ENCODE data around the gene RNF38.
"Not testable (repeated sequence)": the region's sequence is repeated elsewhere in the genome, so short reads cannot be mapped to it uniquely, and the experiment has no call there.

The RNF38 gene

DNA sequence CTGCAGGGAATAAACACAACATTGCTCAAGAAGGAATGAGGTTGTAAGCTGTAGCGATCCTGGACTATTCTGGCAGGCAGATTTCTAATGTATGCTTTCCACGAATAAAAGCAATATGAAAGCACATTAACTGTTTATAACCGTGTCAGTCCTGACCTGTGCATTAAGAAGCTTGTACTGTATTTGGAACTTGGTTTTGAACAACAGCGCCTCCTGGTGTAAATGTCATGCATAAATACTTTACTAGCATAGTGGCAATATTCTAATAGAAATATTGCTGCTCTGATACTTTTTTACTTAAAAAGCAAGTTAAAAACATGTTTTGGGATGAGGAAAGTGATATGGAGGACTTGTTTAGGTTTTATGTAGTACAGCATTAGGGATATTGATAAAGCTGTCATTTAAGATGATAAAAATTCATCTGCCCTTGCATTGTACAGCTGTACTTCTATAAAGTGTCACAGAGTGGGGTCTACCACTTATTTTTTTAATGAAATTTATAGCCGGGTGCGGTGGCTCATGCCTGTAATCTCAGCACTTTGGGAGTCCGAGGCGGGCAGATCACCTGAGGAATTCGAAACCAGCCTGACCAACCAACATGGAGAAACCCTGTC, 71.2 kb downstream of the RNF38 start:
- peak; percentile 67 for DNase-seq

DNA sequence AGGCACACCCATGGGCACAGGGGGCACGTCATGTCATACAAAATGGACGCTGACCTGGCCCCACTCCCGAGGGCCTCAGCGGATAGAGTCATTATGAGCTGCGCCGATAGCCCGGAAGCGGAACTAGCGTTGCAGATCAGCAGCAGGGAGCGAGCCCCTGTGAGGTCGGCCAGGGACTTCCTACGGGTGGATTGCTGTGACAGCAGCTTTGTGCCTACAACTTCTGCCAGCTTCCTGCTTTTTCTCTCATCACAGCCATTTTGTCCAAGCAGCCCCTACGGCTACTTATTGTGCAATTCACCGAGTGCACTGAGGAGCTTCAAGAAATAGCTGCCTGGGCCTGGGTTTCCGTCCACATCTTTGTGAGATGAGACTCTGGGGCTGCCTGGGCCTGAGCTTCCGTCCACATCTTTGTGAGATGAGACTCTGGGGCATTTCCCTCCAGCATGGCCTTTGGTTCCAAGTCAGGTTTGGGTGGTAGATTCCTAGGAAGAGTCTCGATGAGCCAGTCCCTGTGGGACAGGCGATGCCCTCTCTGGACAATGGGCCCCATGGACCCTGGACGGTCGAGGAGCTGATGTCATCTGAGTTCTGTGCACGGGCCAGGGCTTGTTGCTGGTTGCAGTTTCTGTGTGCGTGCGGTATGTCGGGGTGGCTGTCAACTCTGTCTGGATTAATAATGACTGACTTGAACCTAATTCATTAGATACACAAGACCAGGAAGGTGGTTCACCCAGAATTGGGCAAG, 74.8 kb downstream of the RNF38 start:
- DNase-seq, result no peak

DNA sequence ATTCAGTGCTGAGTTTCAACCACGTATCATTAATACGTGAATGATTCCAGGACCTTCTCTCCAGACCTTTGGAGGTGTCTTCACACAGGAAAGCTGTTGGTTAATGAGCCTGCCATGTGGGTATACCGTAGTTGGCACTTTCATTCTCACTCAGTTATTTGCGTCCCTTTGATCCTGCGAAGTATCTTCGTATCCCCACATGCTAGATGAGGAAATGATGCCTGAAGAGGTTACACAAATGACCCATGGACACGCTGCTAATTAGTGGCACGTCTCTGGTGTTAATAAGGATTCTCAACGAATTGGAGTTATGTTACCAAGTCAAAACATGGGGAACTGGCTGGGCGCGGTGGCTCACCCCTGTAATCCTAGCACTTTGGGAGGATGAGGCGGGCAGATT, 76.1 kb downstream of the RNF38 start:
- DNase-seq, result no peak

DNA sequence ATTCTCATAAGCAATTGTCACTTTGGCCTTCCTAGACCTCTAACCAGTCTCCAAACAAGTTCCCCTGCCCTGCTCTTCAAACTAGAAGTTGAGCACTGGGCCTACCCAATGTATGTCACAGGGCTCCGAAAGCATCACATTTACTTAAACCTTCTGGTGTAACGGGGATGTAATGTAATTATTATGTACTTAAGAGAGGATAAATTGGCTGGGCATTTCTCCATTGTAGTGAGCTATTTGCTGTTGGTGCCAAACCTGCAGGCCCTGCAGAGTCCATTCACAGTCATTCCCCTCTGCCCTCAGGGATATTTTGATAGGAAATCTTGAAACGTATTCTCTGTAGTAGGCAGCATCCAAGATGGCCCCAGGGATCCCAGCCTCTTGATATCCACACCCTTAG, 77.6 kb downstream of the RNF38 start:
- no peak for DNase-seq

DNA sequence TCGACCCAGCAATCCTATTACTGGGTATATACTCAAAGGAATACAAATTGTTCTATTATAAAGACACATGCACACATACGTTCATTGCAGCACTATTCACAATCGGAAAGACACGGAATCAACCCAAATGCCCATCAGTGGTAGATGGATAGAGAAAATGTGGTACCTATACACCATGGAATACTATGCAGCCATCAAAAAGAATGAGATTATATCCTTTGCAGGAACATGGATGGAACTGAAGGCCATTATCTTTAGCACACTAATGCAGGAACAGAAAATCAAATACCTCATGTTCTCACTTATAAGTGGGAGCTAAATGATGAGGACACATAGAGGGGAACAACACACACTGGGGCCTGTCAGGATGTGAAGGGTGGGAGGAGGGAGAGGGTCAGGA, 78.2 kb downstream of the RNF38 start:
- not testable (repeated sequence) for DNase-seq

DNA sequence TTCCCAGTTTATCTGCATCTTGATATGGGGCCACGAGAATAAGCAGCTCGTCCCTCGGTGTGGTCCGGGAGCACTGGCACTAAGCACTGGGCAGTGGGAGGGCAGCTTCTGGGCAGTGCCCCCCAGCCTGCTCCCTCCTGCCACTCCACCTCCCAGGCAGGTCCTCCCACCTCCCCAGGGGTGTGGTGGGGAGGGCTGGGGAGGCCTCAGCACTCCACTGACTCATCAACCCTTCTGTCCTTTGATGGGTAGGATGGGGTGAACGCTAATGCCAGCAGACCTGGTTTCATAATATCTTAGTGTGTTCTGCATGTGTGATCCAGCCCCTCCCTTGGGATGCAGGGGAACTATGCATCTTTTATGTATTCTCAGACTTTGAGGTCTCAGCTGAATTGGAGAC, 79.6 kb downstream of the RNF38 start:
- no peak for DNase-seq

DNA sequence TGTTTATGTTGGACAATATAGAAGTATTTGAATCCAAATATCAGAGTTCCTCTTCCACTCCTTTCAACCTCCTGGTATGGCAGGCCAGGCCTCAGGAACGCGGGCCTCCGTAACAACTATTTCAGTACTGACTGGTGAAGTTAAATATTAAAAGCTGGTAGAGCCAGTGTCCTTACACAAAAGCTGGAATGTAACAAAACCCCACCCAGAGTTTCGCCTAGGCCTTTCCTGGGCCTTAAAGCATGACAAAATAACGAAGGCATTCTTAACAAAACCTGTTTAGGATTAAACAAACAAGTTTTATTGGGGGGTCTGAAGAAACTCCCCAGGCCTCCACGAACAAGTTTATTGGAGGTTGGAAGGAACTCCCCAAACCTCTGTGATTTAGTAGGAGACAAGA, 80.3 kb downstream of the RNF38 start:
- no peak for DNase-seq

DNA sequence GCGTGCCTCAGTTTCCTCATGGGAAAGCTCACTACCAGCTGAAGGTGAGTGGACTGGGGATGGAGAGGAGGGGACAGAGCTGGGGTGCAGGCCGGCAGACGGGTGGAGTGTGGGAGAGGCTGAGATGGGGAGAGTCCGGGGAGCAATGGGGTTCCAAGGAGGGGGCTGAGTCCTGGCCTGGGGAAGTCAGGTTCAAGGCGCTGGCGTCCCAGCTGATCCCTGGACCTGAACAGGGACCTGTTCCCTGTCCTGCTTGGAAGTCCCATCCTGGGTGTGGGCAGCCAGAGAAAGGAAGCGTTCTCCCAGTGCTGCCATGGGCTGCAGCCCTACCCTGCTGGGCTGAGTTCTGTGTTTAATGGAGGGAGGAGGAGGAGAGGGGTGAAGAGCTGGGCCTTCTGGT, 80.9 kb downstream of the RNF38 start:
- no peak for DNase-seq

DNA sequence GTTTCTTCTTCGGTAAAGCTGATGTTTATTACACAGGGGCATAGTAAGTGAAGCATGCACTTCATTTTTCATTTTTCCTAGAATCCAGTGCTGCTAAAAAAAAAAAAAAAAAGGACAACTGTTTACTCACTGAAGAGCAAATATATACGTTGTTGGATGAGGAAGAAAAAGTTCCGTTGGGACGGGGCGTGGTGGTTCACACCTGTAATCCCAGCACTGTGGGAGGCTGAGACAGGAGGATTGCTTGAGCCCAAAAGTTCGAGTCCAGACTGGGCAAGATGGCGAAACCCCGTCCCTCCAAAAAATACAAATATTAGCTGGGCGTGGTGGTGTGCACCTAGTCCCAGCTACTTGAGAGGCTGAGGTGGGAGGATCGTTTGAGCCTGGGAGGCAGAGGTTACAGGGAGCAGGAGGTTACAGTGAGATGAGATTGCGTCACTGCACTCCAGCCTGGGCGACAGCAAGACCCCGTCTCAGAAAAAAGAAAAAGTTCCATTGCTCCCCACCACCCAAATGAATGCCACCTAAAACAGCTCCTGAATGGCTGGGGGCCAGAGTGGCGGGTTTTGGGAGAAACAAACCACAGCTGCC, 81.8 kb downstream of the RNF38 start:
- DNase-seq, result no peak

DNA sequence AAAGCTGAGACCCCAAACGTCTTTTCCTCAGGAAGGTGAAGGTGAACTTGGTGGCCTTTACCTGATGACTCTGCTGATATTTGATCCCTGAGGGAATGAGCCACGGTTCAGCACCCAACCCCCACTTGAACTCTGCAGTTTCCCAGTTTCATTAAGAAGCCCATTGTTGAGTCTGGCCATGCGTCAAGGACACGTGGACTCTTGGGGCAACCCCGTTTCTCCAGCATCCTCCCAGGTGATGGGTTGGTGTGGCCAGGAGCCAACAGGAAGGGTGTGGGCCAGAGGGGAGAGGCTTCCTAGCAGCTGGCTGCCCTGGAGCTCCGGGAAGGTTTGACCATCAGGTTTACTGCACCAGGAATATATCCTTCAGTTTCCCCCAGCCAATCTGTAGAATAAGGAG, 82.3 kb downstream of the RNF38 start:
- peak; percentile 45 for DNase-seq

DNA sequence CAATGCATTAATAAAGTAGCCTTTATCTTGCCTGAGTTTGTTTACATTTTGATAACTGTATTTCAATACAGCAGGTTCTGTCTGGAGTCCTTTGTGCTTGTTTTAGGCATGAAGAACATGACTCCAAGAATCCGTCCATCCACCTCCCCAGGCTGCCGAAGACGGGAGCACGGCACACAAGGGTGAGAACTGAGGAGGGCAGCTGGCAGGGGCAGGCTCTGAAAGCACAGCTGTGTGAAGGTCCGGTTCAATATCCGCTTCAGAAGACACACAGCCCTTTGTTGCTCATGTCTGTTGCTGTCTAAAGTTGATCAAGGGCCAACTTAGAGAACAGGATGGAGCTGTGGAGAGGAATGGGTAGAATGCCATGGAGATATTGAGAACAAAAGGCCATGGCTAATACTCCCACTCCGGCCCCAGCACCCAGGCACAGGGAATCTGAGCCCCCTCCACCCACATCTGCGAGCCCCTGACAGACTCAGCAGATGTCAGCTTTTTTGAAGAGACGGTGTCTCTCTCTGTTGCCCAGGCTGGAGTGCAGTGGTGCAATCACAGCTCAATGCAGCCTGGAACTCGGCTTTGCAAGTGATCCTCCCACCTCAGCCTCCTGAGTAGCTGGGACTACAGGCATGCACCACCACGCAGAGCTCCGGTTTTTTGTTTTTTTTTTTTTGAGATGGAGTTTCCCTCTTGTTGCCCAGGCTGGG, 83.3 kb downstream of the RNF38 start:
- DNase-seq, result no peak

DNA sequence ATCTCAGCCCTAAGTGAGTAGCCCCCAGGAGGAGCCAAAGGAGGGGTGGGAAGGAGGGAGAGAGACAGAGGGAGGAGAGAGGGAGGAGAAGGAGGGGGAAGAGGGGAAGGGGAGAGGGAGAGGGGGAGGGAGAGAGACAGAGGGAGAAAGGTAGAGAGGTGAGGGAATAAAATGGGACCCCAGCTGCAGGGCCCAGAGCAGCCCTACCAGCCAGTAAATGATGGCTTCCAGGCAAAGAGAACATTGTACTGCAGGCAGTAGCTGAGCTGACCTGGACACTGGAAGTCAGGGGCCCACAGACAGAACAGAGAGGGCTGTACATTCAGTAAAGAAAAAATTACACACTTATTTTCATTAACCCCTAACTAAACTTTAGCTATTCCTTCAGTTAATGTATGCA, 84.0 kb downstream of the RNF38 start:
- no peak for DNase-seq

DNA sequence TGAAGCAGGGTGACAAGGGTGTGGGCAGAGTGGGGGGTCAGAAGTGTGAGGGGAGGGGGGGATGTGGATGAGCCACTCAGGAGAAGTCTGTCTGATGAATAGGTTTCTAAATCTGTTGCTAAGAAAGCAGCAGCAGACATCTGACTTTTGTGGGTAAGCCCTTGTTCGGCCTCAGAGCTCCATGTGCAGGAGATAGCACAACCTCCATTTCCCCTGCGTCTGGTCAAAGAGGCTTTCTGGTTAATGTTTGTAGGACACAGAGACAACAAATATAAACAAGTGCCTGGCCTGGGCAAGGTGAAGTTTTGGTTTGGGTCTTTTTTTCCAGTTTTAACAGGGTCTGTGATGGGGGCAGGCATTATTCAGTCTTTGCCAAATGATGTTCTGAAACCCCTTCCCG, 84.8 kb downstream of the RNF38 start:
- DNase-seq, result no peak

DNA sequence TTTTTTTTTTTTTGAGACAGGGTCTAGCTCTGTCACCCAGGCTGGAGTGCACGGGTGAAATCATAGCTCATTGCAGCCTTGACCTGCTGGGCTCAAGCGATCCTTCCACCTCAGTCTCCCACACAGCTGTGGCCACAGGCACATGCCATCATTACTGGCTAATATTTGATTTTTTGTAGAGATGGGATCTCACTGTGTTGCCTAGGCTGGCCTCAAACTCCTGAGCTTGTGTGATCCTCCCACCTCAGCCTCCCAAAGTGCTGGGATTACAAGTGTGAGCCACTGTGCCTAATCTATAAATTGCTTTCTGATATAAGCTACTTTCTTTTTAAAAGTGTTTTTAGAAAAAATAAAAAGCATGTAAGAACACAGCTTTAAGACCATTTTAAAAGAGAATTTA, 85.3 kb downstream of the RNF38 start:
- DNase-seq, result no peak

DNA sequence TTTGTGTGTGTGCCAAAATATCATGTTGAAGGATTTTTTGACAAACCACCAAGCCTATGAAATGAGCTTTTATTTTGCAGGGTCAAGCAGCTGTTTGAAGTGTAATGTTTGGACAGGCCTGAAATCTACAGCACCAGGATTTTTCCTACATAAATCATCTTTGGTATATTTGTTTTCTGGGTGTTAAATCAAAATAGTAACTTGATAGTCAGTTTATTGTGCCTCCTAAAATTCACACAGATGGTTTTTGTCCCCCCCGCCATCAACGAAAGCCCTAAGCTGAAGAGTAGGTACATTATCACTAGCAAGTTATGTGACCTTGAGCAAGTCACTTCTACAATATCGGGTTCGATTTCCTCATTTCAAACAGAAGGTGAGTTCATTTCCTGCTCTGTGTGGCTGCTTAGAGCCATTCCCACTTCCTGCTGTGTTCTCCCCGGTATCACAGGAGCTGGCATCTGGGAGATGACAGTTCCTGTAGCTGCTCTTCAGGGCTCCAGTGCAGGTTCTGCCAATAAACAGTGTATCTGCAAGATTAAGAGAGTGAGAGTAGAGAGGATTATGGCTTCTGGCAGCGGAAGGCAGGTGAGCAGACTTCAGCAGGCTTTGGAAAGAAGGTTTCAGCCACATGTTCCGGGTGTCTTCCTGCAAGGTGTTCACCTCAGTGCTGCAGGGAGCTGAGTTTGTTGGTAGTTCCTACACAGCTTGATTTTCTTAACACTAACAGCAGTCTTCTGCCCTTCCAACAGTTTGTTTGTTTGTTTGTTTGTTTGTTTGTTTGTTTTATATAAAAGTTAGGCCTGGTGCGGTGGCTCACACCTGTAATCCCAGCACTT, 93.4 kb downstream of the RNF38 start:
- no peak for DNase-seq

DNA sequence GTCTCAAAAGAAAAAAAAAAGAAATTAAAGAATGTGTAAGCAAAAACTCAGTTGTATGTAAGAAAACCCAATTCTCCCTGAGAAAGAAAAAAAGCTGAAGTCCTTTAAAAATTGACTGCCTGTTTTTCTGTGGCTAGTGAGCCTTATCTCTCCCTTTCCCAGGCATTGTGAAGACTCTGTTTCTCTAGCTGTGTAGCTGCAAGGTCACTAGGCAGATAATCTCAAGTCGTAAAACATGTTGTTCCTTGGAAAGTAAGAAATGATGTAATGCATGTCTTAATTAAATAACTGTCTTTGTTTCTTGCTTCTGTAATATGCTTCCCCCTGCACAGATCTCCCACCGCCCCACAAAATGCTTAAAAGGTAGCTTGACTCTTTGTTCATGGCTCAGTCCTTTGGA, 95.7 kb downstream of the RNF38 start:
- not testable (repeated sequence) for DNase-seq

DNA sequence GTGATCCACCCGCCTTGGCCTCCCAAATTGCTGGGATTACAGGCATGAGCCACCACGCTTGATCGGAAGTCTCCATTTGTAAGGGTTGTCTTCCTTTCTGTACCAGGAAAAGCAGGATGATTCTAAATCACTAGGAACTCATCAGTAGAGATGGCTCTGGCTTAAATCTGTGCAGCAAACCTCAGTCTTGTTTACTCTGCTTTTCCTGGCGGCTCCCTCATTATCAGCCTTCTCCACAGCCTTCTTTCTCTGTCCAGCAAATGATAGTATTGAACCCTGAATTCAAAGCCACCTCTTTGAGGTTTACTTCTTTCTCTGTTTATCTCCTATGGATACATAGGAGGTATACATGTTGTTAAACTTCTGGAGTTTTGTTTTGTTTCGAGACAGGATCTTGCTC, 98.8 kb downstream of the RNF38 start:
- no peak for DNase-seq

DNA sequence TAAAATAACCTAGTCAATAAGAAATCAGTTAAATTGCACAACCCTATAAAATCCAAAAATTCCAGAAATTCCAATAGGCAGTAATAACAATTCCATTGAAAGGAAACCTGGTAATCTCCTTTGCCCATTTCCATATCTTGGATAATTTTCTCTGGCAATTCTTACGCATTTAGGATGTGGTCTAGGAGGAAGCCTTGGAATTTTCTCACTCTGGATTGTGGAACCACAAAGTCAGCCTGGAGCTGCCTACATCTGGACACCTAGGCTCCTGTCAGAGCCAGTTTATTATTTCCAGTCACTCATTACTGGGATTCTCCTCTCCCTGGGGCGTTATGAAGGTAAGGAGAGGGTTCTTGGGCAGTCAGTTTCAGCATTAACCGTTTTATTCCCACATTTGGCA, 101.5 kb downstream of the RNF38 start:
- no peak for DNase-seq

DNA sequence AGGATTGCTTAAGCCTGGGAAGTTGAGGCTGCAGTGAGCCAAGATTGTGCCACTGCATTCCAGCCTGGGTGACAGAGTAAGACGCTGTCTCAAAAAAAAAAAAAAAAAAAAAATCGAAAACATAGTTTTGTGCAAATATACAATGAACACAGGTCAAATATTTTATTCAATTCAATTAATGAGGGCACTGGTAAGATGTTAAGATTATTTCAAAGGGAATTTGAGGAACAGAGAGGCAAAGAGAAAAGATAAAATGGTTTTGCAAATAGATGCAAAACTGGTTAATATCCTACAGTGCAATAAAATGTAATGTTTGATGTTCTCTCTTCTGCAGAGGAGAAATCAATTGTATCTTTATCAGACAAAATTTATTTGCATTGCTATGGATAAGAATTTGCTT, 102.3 kb downstream of the RNF38 start:
- DNase-seq, result no peak

DNA sequence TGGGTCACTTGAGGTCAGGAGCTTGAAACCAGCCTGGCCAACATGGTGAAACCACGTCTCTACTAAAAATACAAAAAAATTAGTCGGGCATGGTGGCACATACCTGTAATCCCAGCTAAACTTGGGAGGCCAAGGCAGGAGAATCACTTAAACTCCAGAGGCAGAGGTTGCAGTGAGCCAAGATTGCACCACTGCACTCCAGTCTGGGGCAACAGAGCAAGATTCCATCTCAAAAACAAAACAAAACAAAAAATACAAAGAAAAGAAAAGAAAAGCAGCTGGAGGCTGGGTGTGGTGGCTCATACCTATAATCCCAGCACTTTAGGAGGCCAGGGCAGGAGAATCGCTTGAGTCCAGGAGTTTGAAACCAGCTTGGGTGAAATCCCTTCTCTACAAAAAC, 105.1 kb downstream of the RNF38 start:
- DNase-seq, result not testable (repeated sequence)

DNA sequence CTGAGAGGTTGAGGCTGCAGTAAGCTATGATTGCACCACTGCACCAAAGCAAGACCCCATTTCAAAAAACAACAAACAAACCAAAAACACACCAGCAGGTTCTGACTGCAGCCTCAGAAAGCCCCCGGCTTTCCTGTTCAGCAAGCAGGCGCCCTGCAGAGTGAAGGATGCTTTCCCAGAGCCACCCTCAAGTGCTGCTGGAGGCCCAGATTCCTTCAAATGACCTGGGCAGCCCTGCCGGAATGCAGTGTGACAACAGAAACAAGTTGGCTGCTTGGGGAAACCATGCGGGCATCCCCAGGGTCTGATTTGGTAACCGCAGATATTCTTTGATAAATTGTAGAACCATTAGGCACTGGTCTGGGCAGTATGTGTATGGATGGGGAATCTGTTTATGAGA, 106.2 kb downstream of the RNF38 start:
- DNase-seq, result no peak

DNA sequence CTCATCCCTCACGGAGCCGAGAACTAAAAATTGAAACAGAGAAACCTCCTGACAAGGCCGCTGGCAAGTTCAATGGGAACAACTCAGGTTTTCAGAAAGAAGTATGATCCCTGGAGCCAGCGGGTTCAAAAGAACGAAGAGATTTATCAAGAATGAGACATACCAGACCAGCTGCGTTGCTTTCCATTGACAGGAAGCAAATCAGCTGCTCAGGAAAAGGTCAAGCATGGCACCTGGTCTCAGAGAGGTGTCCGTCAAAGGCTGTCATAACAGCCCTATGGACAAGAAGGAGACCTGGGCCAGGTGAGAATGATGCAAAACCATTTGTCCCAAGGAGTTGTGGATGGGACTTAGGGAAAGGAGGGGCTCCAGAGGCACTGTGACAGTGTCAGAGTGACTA, 106.9 kb downstream of the RNF38 start:
- DNase-seq, result no peak

DNA sequence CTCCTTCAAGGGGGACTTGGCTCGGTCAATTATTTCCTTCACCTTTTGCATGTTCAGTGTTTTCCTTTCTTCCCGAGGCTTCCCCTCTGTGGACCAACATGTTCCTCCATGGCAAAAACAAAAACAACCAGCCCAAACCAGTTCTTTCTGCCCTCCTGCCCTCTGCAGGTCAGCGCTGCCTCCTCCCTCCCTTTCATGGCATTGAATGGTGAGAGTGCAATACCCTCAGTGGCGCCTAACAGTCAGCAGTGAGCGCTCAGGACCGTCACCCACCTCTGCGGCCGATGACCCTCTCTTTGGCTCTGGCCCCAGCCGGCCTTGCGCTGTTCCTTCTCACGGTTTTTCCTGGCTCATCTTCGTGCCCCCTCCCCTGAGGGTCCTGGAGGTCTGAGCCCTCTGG, 107.4 kb downstream of the RNF38 start:
- no peak for DNase-seq
